ENCODE results near the gene KRT15. TPM values are rescaled to one million over a fixed set of nuclear protein-coding genes. Genes with fewer than 3 reads are reported as not detected.

Gene KRT15
- polyA plus RNA-seq, 1 donor, result 0.79 TPM

DNA sequence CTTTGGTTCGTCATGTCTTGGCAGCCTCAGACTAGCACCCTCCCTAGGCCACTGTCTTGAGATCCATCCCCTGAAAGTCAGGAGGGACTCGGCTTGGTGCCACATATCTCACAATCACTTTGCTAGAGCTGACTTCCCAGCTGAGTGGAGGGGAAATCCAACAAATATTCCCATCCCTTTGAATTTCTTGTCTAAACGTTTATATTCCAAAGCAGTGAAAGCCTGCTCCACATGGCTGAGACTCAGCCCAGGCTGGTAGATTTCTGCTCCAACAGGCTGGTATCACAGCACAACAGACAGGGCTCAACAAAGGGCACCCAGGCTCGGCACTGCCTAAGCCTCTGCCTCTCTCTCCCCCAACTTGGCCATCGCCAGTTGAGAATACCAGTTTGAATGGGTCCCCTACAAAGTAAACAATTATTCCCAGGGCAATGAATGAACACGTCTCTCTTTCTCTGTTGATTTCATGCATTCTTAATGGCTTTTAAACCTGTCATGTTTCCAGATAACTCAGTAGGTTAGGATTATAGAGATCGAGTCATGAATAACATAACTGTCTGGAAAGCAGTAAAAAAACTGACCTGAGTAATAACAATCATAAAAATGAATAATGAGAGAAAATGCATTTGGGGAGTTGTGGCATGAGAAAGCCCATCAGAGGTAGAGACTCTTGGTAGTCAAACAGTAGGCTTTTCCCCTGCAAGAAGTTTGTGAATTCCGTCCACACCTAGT lies 14.3 kb downstream of the KRT15 start:
- Histone ChIP-seq H3K36me3 (ENCODE audit: control insufficient read depth, insufficient read depth, low read length) (no peaks in the 10 kb centered on the region), H3K9me3 (ENCODE audit: control insufficient read depth, low read depth, low read length) (no peaks in the 10 kb centered on the region), H3K4me3 (ENCODE audit: low read length) (no peak overlapping the region), H3K27ac (ENCODE audit: low read length) (no peak overlapping the region), H3K27me3 (ENCODE audit: control insufficient read depth, insufficient read depth, low read length) (peaks cover 11% of the 10 kb centered on the region), H3K4me1 (ENCODE audit: control insufficient read depth, insufficient read depth, low read length) (no peaks in the 10 kb centered on the region)
- 50% methylated on average over 1 of the region's 8 CpGs for WGBS (ENCODE audit: insufficient coverage, low lambda C conversion rate)
- no peak for DNase-seq

GRCh38 chr17:41503202-41503601 lies 15.5 kb downstream of the KRT15 start:
- Histone ChIP-seq H3K9me3 (ENCODE audit: control insufficient read depth, low read depth, low read length) (no peaks in the 10 kb centered on the region), H3K4me1 (ENCODE audit: control insufficient read depth, insufficient read depth, low read length) (no peaks in the 10 kb centered on the region), H3K4me3 (ENCODE audit: low read length) (no peak overlapping the region), H3K27me3 (ENCODE audit: control insufficient read depth, insufficient read depth, low read length) (peaks cover 11% of the 10 kb centered on the region), H3K27ac (ENCODE audit: low read length) (no peak overlapping the region), H3K36me3 (ENCODE audit: control insufficient read depth, insufficient read depth, low read length) (no peaks in the 10 kb centered on the region)
- no CpG with 5 or more reads among the region's 9 CpGs for WGBS (ENCODE audit: insufficient coverage, low lambda C conversion rate)
- DNase-seq, result no peak

- H3K4me3 ChIP-seq (ENCODE audit: low read length), result no peak overlapping the region
- no peaks in the 10 kb centered on the region for H3K9me3 ChIP-seq (ENCODE audit: control insufficient read depth, low read depth, low read length)
Measured at GRCh38 chr17:41500131-41500911, 18.4 kb downstream of the KRT15 start.

GRCh38 chr17:41499714-41500113 lies 19.0 kb downstream of the KRT15 start:
- Histone ChIP-seq H3K4me3 (ENCODE audit: low read length) (no peak overlapping the region), H3K9me3 (ENCODE audit: control insufficient read depth, low read depth, low read length) (no peaks in the 10 kb centered on the region), H3K27me3 (ENCODE audit: control insufficient read depth, insufficient read depth, low read length) (peaks cover 8% of the 10 kb centered on the region), H3K36me3 (ENCODE audit: control insufficient read depth, insufficient read depth, low read length) (no peaks in the 10 kb centered on the region), H3K27ac (ENCODE audit: low read length) (no peak overlapping the region), H3K4me1 (ENCODE audit: control insufficient read depth, insufficient read depth, low read length) (no peaks in the 10 kb centered on the region)
- DNase-seq, result no peak
- no CpG with 5 or more reads among the region's 5 CpGs for WGBS (ENCODE audit: insufficient coverage, low lambda C conversion rate)

More at GRCh38 chr17:41500131-41500911, 18.4 kb downstream of the KRT15 start:
- Histone ChIP-seq H3K4me1 (ENCODE audit: control insufficient read depth, insufficient read depth, low read length) (no peaks in the 10 kb centered on the region), H3K27ac (ENCODE audit: low read length) (no peak overlapping the region), H3K27me3 (ENCODE audit: control insufficient read depth, insufficient read depth, low read length) (peaks cover 8% of the 10 kb centered on the region), H3K36me3 (ENCODE audit: control insufficient read depth, insufficient read depth, low read length) (no peaks in the 10 kb centered on the region)
- DNase-seq, result no peak
- WGBS (ENCODE audit: insufficient coverage, low lambda C conversion rate), result 43% methylated on average over 2 of the region's 15 CpGs

DNA sequence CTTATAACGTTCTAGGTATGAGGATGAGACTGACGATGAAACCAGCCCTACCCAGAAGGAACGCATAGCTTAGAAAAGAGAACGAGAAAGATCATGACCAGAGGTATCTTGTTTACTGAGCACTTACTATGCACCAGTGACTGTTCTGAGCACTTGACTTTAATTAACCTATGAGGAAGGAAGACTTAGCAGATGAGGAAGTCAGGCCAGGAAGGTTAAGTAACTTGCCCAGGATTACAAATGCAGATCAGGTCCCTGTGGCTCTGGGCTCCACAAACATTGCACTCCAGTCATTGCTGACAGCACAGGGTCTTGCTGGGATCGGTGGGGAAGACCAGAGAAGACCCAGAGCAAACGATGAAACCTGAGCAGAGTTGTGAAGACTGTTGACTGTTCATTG lies 20.4 kb downstream of the KRT15 start:
- no CpG with 5 or more reads among the region's 6 CpGs for WGBS (ENCODE audit: insufficient coverage, low lambda C conversion rate)
- Histone ChIP-seq H3K4me3 (ENCODE audit: low read length) (no peak overlapping the region), H3K27me3 (ENCODE audit: control insufficient read depth, insufficient read depth, low read length) (peaks cover 8% of the 10 kb centered on the region), H3K9me3 (ENCODE audit: control insufficient read depth, low read depth, low read length) (no peaks in the 10 kb centered on the region), H3K4me1 (ENCODE audit: control insufficient read depth, insufficient read depth, low read length) (no peaks in the 10 kb centered on the region), H3K36me3 (ENCODE audit: control insufficient read depth, insufficient read depth, low read length) (no peaks in the 10 kb centered on the region), H3K27ac (ENCODE audit: low read length) (no peak overlapping the region)
- DNase-seq, result no peak

- Histone ChIP-seq H3K9me3 (ENCODE audit: control insufficient read depth, low read depth, low read length) (no peaks in the 10 kb centered on the region), H3K4me1 (ENCODE audit: control insufficient read depth, insufficient read depth, low read length) (no peaks in the 10 kb centered on the region), H3K27ac (ENCODE audit: low read length) (no peak overlapping the region), H3K36me3 (ENCODE audit: control insufficient read depth, insufficient read depth, low read length) (no peaks in the 10 kb centered on the region), H3K27me3 (ENCODE audit: control insufficient read depth, insufficient read depth, low read length) (peaks cover 8% of the 10 kb centered on the region), H3K4me3 (ENCODE audit: low read length) (no peak overlapping the region)
- DNase-seq, result peak; percentile 75 to 77
- WGBS (ENCODE audit: insufficient coverage, low lambda C conversion rate), result no CpG with 5 or more reads among the region's 12 CpGs
Measured at GRCh38 chr17:41496803-41497484, 21.7 kb downstream of the KRT15 start.

GRCh38 chr17:41494524-41494923 lies 24.2 kb downstream of the KRT15 start:
- Histone ChIP-seq H3K9me3 (ENCODE audit: control insufficient read depth, low read depth, low read length) (no peaks in the 10 kb centered on the region), H3K27me3 (ENCODE audit: control insufficient read depth, insufficient read depth, low read length) (peaks cover 10% of the 10 kb centered on the region), H3K36me3 (ENCODE audit: control insufficient read depth, insufficient read depth, low read length) (no peaks in the 10 kb centered on the region), H3K4me3 (ENCODE audit: low read length) (no peak overlapping the region), H3K27ac (ENCODE audit: low read length) (no peak overlapping the region), H3K4me1 (ENCODE audit: control insufficient read depth, insufficient read depth, low read length) (no peaks in the 10 kb centered on the region)
- no peak for DNase-seq
- no CpG with 5 or more reads among the region's 2 CpGs for WGBS (ENCODE audit: insufficient coverage, low lambda C conversion rate)

DNA sequence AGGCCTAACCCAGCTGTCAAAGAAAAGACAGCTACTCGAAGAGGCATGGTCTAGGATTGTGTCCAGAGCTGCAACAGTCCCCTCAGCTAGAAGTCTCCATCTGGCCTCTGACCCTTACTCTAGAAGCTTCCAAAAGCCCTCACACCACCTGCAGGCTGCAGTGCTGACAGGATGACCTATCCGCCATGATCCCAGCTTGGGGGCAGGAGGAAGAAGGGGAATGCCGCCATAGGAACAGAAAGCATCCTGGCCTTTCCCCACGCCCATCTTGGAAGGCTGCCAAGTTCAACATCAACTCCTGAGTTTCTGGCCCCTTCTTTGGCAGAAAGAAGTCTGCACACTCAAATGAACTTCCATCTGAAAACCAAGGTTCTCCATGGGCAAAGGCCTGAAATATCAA lies 25.9 kb downstream of the KRT15 start:
- no CpG with 5 or more reads among the region's 4 CpGs for WGBS (ENCODE audit: insufficient coverage, low lambda C conversion rate)
- no peaks in the 10 kb centered on the region for H3K9me3 ChIP-seq (ENCODE audit: control insufficient read depth, low read depth, low read length)
- no peaks in the 10 kb centered on the region for H3K36me3 ChIP-seq (ENCODE audit: control insufficient read depth, insufficient read depth, low read length)
- peak; percentile 28 to 57 for DNase-seq
- peaks cover 7% of the 10 kb centered on the region for H3K27me3 ChIP-seq (ENCODE audit: control insufficient read depth, insufficient read depth, low read length)
- H3K27ac ChIP-seq (ENCODE audit: low read length), result no peak overlapping the region
- H3K4me1 ChIP-seq (ENCODE audit: control insufficient read depth, insufficient read depth, low read length), result no peaks in the 10 kb centered on the region
- H3K4me3 ChIP-seq (ENCODE audit: low read length), result no peak overlapping the region

- H3K27ac ChIP-seq (ENCODE audit: low read length), result no peak overlapping the region
- H3K36me3 ChIP-seq (ENCODE audit: control insufficient read depth, insufficient read depth, low read length), result no peaks in the 10 kb centered on the region
- DNase-seq, result no peak
- no peaks in the 10 kb centered on the region for H3K4me1 ChIP-seq (ENCODE audit: control insufficient read depth, insufficient read depth, low read length)
- no peaks in the 10 kb centered on the region for H3K9me3 ChIP-seq (ENCODE audit: control insufficient read depth, low read depth, low read length)
- H3K27me3 ChIP-seq (ENCODE audit: control insufficient read depth, insufficient read depth, low read length), result peaks cover 10% of the 10 kb centered on the region
- no peak overlapping the region for H3K4me3 ChIP-seq (ENCODE audit: low read length)
- WGBS (ENCODE audit: insufficient coverage, low lambda C conversion rate), result no CpG with 5 or more reads among the region's 6 CpGs
Measured at GRCh38 chr17:41492351-41492750, 26.3 kb downstream of the KRT15 start.

DNA sequence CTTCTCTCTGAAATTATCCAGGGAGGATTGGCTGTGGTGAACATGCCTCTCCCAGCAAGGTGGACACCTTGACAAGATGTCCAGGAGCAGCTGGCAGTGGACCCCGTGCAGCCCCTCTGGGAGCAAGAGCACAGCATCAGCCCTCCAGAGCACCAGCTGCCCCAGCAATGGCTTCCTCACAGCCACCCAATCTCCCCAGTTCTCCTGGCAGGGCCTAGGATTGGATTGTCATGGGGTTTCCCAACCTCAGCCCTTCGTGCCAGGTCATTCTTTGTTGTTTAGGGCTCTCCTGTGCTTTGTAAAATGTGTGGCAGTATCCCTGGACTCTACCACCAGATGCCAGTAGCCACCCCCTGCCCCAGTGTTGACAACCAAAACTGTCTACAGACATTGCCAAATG lies 27.2 kb downstream of the KRT15 start:
- no CpG with 5 or more reads among the region's 2 CpGs for WGBS (ENCODE audit: insufficient coverage, low lambda C conversion rate)

More for the DNA sequence above, 27.2 kb downstream of the KRT15 start:
- H3K36me3 ChIP-seq (ENCODE audit: control insufficient read depth, insufficient read depth, low read length), result no peaks in the 10 kb centered on the region
- no peak for DNase-seq
- H3K27ac ChIP-seq (ENCODE audit: low read length), result no peak overlapping the region
- H3K27me3 ChIP-seq (ENCODE audit: control insufficient read depth, insufficient read depth, low read length), result peaks cover 17% of the 10 kb centered on the region
- no peak overlapping the region for H3K4me3 ChIP-seq (ENCODE audit: low read length)
- no peaks in the 10 kb centered on the region for H3K9me3 ChIP-seq (ENCODE audit: control insufficient read depth, low read depth, low read length)
- no peaks in the 10 kb centered on the region for H3K4me1 ChIP-seq (ENCODE audit: control insufficient read depth, insufficient read depth, low read length)

All from large intestine (tissue), 3 donors.